PC-3 (cell line): Measurements from ENCODE around the gene VSIR. TPM values are rescaled to one million over a fixed set of nuclear protein-coding genes. Genes with fewer than 3 reads are reported as not detected.

ENCODE experiments used
- ATAC-seq: fragments of 200-7000 bp; cut with Tn5 transposase; 2 replicates; pipeline ENCODE4 v1.9.1; 2020; ENCODE audit warnings: mild to moderate bottlenecking, moderate library complexity
- BruUV-seq: library from RNA; stranded (reverse); fragments of 400-500 nt; replicated peaks from 2 replicates; lab custom pipeline; 2021; lab: Mats Ljungman, UMichigan
- CTCF ChIA-PET: fragments of 300-600 bp; sonication (Branson Sonifier 250); formaldehyde crosslinking; loops from one replicate; lab custom pipeline; 2022; ENCODE audit warnings: antibody characterized with exemption; lab: Charles Lee
- POLR2A ChIA-PET: fragments of 300-600 bp; sonication (Branson Sonifier 250); formaldehyde crosslinking; loops from one replicate; lab custom pipeline; 2022; ENCODE audit warnings: antibody characterized with exemption; ENCODE audit not compliant: unreplicated experiment; lab: Charles Lee
- DNase-seq: peaks from one replicate; pipeline ENCODE4 v3.0.0-alpha.2; 2015
- H2AFZ ChIP-seq: fragments of 300-600 bp; sonication (generic); 2 replicates; pipeline ENCODE4 v1.6.0; 2016; ENCODE audit warnings: antibody characterized with exemption, low read length
- H3F3A ChIP-seq: fragments of 300-600 bp; sonication (generic); one replicate; pipeline ENCODE4 v1.6.0; 2017; ENCODE audit warnings: antibody characterized with exemption, low read length, control low read depth, mild to moderate bottlenecking; ENCODE audit not compliant: unreplicated experiment
- H3K27ac ChIP-seq: fragments of 300-600 bp; sonication (generic); 2 replicates; pipeline ENCODE4 v1.5.1; 2016; ENCODE audit warnings: mild to moderate bottlenecking, low read length
- H3K27me3 ChIP-seq: fragments of 300-600 bp; sonication (generic); 2 replicates; pipeline ENCODE4 v1.6.1; 2016; ENCODE audit warnings: low read length, mixed read lengths
- H3K36me3 ChIP-seq: fragments of 300-600 bp; sonication (generic); 2 replicates; pipeline ENCODE4 v1.6.1; 2016; ENCODE audit warnings: low read depth, mixed run types, low read length, mixed read lengths
- H3K4me1 ChIP-seq: fragments of 300-600 bp; sonication (generic); 2 replicates; pipeline ENCODE4 v1.5.1; 2016; ENCODE audit warnings: low read length; ENCODE audit not compliant: insufficient read depth
- H3K4me2 ChIP-seq: fragments of 300-600 bp; sonication (generic); 2 replicates; pipeline ENCODE4 v1.6.0; 2016; ENCODE audit warnings: low read length
- H3K4me3 ChIP-seq: fragments of 300-600 bp; sonication (generic); 2 replicates; pipeline ENCODE4 v1.5.1; 2016; ENCODE audit warnings: mild to moderate bottlenecking, low read length, mixed read lengths
- H3K79me2 ChIP-seq: fragments of 300-600 bp; sonication (generic); 2 replicates; pipeline ENCODE4 v1.6.1; 2017; ENCODE audit warnings: low read length, mixed read lengths
- H3K9ac ChIP-seq: fragments of 300-600 bp; sonication (generic); 2 replicates; pipeline ENCODE4 v1.6.0; 2016; ENCODE audit warnings: mild to moderate bottlenecking, low read length
- H3K9me2 ChIP-seq: fragments of 300-600 bp; sonication (generic); replicated peaks from 2 replicates; pipeline ENCODE4 v1.6.1; 2016; ENCODE audit warnings: mixed run types, low read length, mixed read lengths
- H3K9me3 ChIP-seq: fragments of 300-600 bp; sonication (generic); 2 replicates; pipeline ENCODE4 v1.6.1; 2016; ENCODE audit warnings: low read length, mixed read lengths
- H4K20me1 ChIP-seq: fragments of 300-600 bp; sonication (generic); 2 replicates; pipeline ENCODE4 v1.6.1; 2016; ENCODE audit warnings: low read length, mixed read lengths
- CTCF ChIP-seq: fragments of 300-600 bp; sonication (generic); conservative IDR thresholded peaks from 2 replicates; pipeline ENCODE4 v1.5.1; 2017; ENCODE audit warnings: antibody characterized with exemption, low read depth, mild to moderate bottlenecking, low read length
- EZH2 ChIP-seq: fragments of 300-600 bp; sonication (generic); IDR thresholded peaks from one replicate; pipeline ENCODE4 v1.6.1; 2017; ENCODE audit warnings: antibody characterized with exemption, mild to moderate bottlenecking, low read length; ENCODE audit not compliant: unreplicated experiment
- EZH2phosphoT487 ChIP-seq: fragments of 300-600 bp; sonication (generic); IDR thresholded peaks from 2 replicates; pipeline ENCODE4 v1.6.1; 2018; ENCODE audit warnings: mild to moderate bottlenecking, antibody characterized with exemption, low read length, borderline replicate concordance
- intact Hi-C: fragments of 100-400 bp; cut with micrococcal nuclease; formaldehyde crosslinking; loops from 2 replicates; pipeline ENCODE4 v1.9.0; 2023
- total RNA-seq: library from RNA; depleted of rRNA; stranded (reverse); fragments of >200 nt; gene quantifications from 2 replicates; pipeline ENCODE4 v1.2.3, GENCODE V29; 2014

VSIR gene
- total RNA-seq, 1 experiment from 2014 or later, result 14.1 TPM

- no peaks in the 10 kb centered on the region for H3K36me3 ChIP-seq
- no peak overlapping the region for H3K27ac ChIP-seq
- H3K9me3 ChIP-seq, result no peaks in the 10 kb centered on the region
- no peak overlapping the region for H3K9ac ChIP-seq
- H3K4me1 ChIP-seq, result no peaks in the 10 kb centered on the region
- POLR2A ChIA-PET, result no interaction called here
- BruUV-seq, result no TSS peak
- no peak overlapping the region for H3K4me3 ChIP-seq
- CTCF ChIA-PET, result no interaction called here
- H3K4me2 ChIP-seq, result no peak overlapping the region
- TF ChIP-seq EZH2phosphoT487, result no peak
- TF ChIP-seq EZH2, result no peak
- no peak for TF ChIP-seq CTCF
- no peaks in the 10 kb centered on the region for H3K27me3 ChIP-seq
- no peaks in the 10 kb centered on the region for H3K79me2 ChIP-seq
- intact Hi-C loops, result no loop called here
- DNase-seq, result no peak
- H3F3A ChIP-seq, result no peaks in the 10 kb centered on the region
- H2AFZ ChIP-seq, result no peak overlapping the region
- H3K9me2 ChIP-seq, result no peaks in the 10 kb centered on the region
- no peak for ATAC-seq
- H4K20me1 ChIP-seq, result no peaks in the 10 kb centered on the region
Observed at GRCh38 chr10:71749396-71749795, 23.9 kb downstream of the VSIR start.

GRCh38 chr10:71748671-71749191 is 24.6 kb downstream of the VSIR start:
- CTCF ChIA-PET, result no interaction called here
- Histone ChIP-seq H3K9ac (no peak overlapping the region), H3K79me2 (no peaks in the 10 kb centered on the region), H4K20me1 (no peaks in the 10 kb centered on the region), H3K36me3 (no peaks in the 10 kb centered on the region), H3K4me1 (no peaks in the 10 kb centered on the region), H3K4me3 (no peak overlapping the region), H3F3A (no peaks in the 10 kb centered on the region), H3K27ac (no peak overlapping the region), H2AFZ (no peak overlapping the region), H3K27me3 (no peaks in the 10 kb centered on the region), H3K4me2 (no peak overlapping the region), H3K9me2 (no peaks in the 10 kb centered on the region), H3K9me3 (no peaks in the 10 kb centered on the region)
- no peak for TF ChIP-seq EZH2phosphoT487
- TF ChIP-seq CTCF, result no peak
- no peak for TF ChIP-seq EZH2
- no TSS peak for BruUV-seq
- intact Hi-C loops, result no loop called here
- no peak for ATAC-seq
- POLR2A ChIA-PET, result no interaction called here
- no peak for DNase-seq

GRCh38 chr10:71747551-71748523 is 25.5 kb downstream of the VSIR start:
- intact Hi-C loops, result no loop called here

More at GRCh38 chr10:71747551-71748523, 25.5 kb downstream of the VSIR start:
- H2AFZ ChIP-seq, result no peak overlapping the region
- H3K79me2 ChIP-seq, result no peaks in the 10 kb centered on the region
- no TSS peak for BruUV-seq
- H3F3A ChIP-seq, result no peaks in the 10 kb centered on the region
- ATAC-seq (no peak), DNase-seq (no peak)
- no peaks in the 10 kb centered on the region for H3K36me3 ChIP-seq
- TF ChIP-seq EZH2, result no peak
- TF ChIP-seq EZH2phosphoT487, result no peak
- no peak for TF ChIP-seq CTCF
- no peaks in the 10 kb centered on the region for H3K27me3 ChIP-seq
- POLR2A ChIA-PET, result no interaction called here
- H4K20me1 ChIP-seq, result no peaks in the 10 kb centered on the region
- no peak overlapping the region for H3K27ac ChIP-seq
- H3K4me2 ChIP-seq, result no peak overlapping the region
- H3K9me2 ChIP-seq, result no peaks in the 10 kb centered on the region
- CTCF ChIA-PET, result no interaction called here
- no peaks in the 10 kb centered on the region for H3K4me1 ChIP-seq
- no peak overlapping the region for H3K9ac ChIP-seq
- no peaks in the 10 kb centered on the region for H3K9me3 ChIP-seq
- H3K4me3 ChIP-seq, result no peak overlapping the region
